ENCODE data around the gene TBCCD1. TPM values are rescaled to one million over a fixed set of nuclear protein-coding genes. Genes with fewer than 3 reads are reported as not detected.

The TBCCD1 gene
- total RNA-seq, 1 donor from 2014 or later: 10.3 TPM

GRCh38 chr3:186612721-186613636, 45.8 kb upstream of the TBCCD1 start, which contains the start of gene AHSG:
TSS of gene AHSG (plus strand) at chr3:186613060. CDS start at chr3:186613142, 82 bp downstream.
- H3K36me3 ChIP-seq (ENCODE audit: control insufficient read depth, insufficient read depth, low read length): no peaks in the 10 kb centered on the region
- peaks cover 5% of the 10 kb centered on the region for H3K27me3 ChIP-seq (ENCODE audit: control insufficient read depth, insufficient read depth, low read length)
- no peak within 1 kb of the TSS for H3K4me3 ChIP-seq (ENCODE audit: low read depth, low read length)
- DNase-seq (ENCODE audit: low read depth): no peak
- TF ChIP-seq CTCF (IDR thresholded peaks at IDR 0.05; ENCODE audit: insufficient read depth, low read length, poor library complexity, severe bottlenecking): no peak

- H3K27me3 ChIP-seq (ENCODE audit: control insufficient read depth, insufficient read depth, low read length): peaks cover 5% of the 10 kb centered on the region
- DNase-seq (ENCODE audit: low read depth): no peak
- TF ChIP-seq CTCF (IDR thresholded peaks at IDR 0.05; ENCODE audit: insufficient read depth, low read length, poor library complexity, severe bottlenecking): no peak
- no peaks in the 10 kb centered on the region for H3K36me3 ChIP-seq (ENCODE audit: control insufficient read depth, insufficient read depth, low read length)
- H3K4me3 ChIP-seq (ENCODE audit: low read depth, low read length): no peak overlapping the region
These were observed 44.9 kb upstream of the TBCCD1 start for GRCh38 chr3:186612065-186612464.

GRCh38 chr3:186609247-186609868, 42.2 kb upstream of the TBCCD1 start:
- peaks cover 5% of the 10 kb centered on the region for H3K27me3 ChIP-seq (ENCODE audit: control insufficient read depth, insufficient read depth, low read length)
- H3K4me3 ChIP-seq (ENCODE audit: low read depth, low read length): no peak overlapping the region
- peak; percentile 30 for TF ChIP-seq CTCF (IDR thresholded peaks at IDR 0.05; ENCODE audit: insufficient read depth, low read length, poor library complexity, severe bottlenecking)
- no peaks in the 10 kb centered on the region for H3K36me3 ChIP-seq (ENCODE audit: control insufficient read depth, insufficient read depth, low read length)
- DNase-seq (ENCODE audit: low read depth): no peak

- H3K4me3 ChIP-seq (ENCODE audit: low read depth, low read length): no peak overlapping the region
- no peak for TF ChIP-seq CTCF (IDR thresholded peaks at IDR 0.05; ENCODE audit: insufficient read depth, low read length, poor library complexity, severe bottlenecking)
- DNase-seq (ENCODE audit: low read depth): no peak
- H3K36me3 ChIP-seq (ENCODE audit: control insufficient read depth, insufficient read depth, low read length): no peaks in the 10 kb centered on the region
- peaks cover 5% of the 10 kb centered on the region for H3K27me3 ChIP-seq (ENCODE audit: control insufficient read depth, insufficient read depth, low read length)
These were observed 41.6 kb upstream of the TBCCD1 start for GRCh38 chr3:186608624-186609215.

- TF ChIP-seq CTCF (IDR thresholded peaks at IDR 0.05; ENCODE audit: insufficient read depth, low read length, poor library complexity, severe bottlenecking): no peak
- no peaks in the 10 kb centered on the region for H3K36me3 ChIP-seq (ENCODE audit: control insufficient read depth, insufficient read depth, low read length)
- no peak overlapping the region for H3K4me3 ChIP-seq (ENCODE audit: low read depth, low read length)
- H3K27me3 ChIP-seq (ENCODE audit: control insufficient read depth, insufficient read depth, low read length): no peaks in the 10 kb centered on the region
- DNase-seq (ENCODE audit: low read depth): no peak
These were observed 38.7 kb upstream of the TBCCD1 start for GRCh38 chr3:186605561-186606545.
